ENCODE results near the gene MRM3. TPM values are rescaled to one million over a fixed set of nuclear protein-coding genes. Genes with fewer than 3 reads are reported as not detected.

The MRM3 gene
- 10 to 100 TPM; 18.6 to 29.1 (median 24.8) TPM for total RNA-seq

DNA sequence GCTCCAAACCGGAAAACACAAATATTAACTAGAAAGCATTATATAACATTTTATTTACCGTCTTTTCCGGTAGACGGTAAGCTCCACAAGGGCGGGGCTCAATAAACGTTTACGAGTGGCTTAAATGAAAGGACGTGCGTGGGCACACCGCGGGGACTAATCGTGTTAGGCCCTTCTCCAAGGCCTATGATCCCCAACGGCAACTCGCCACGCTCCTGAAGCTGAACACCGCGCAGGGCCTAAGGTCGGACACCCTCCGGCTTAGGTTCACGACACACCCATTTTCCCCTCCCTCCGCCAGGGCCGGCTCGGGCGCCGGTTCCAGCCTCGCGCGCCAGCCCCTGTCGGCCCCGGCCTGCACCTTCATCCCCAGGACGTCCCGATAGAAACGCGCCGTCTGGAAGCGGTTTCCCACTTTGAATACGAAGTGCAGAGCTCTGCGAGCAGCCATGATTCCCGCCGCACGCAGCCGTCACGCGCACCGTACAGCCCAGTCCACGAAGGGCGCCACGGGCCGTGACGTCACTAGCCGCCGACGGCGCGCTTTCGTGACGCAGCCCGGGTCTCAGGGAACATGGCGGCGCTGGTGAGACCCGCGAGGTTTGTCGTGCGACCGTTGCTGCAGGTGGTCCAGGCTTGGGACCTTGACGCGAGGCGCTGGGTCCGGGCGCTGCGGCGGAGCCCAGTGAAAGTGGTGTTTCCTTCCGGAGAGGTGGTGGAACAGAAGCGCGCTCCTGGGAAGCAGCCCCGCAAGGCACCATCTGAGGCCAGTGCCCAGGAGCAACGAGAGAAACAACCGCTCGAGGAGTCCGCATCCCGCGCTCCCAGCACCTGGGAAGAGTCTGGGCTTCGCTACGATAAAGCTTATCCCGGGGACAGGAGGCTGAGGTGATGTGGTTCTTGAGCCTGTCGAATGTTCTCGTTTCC is at the start of gene MRM3, which contains the start of gene GLOD4:
MRM3 (plus strand) TSS at position 549 of the 927 bp plus-strand sequence; CDS start at position 575, 26 bp downstream.
GLOD4 (minus strand) TSS at position 476 of the 927 bp plus-strand sequence; CDS start at position 451, 25 bp downstream.
- peak; percentile 94 to 95 for DNase-seq (ENCODE audit: low spot score in 2 of 2)
- Histone ChIP-seq H3K9me3 (no peaks in the 10 kb centered on the region), H3K4me3 (peak within 1 kb of the TSS; percentile 61 to 93 (median 89)), H3K36me3 (peaks cover 0 to 31% (median 15%) of the 10 kb centered on the region in 3 donors), H3K27me3 (no peaks in the 10 kb centered on the region), H3K4me1 (peaks cover 0 to 34% (median 16%) of the 10 kb centered on the region in 4 donors), H3K27ac (peak within 1 kb of the TSS; percentile 48 to 93 (median 87))
- 0 to 1% methylated on average over 39 to 69 of the region's 87 CpGs for WGBS, 2 donors
- TF ChIP-seq EP300 (IDR thresholded peaks at IDR 0.05) = peak in 1 of 2 donors; percentile 99
- TF ChIP-seq, protein P1, sequence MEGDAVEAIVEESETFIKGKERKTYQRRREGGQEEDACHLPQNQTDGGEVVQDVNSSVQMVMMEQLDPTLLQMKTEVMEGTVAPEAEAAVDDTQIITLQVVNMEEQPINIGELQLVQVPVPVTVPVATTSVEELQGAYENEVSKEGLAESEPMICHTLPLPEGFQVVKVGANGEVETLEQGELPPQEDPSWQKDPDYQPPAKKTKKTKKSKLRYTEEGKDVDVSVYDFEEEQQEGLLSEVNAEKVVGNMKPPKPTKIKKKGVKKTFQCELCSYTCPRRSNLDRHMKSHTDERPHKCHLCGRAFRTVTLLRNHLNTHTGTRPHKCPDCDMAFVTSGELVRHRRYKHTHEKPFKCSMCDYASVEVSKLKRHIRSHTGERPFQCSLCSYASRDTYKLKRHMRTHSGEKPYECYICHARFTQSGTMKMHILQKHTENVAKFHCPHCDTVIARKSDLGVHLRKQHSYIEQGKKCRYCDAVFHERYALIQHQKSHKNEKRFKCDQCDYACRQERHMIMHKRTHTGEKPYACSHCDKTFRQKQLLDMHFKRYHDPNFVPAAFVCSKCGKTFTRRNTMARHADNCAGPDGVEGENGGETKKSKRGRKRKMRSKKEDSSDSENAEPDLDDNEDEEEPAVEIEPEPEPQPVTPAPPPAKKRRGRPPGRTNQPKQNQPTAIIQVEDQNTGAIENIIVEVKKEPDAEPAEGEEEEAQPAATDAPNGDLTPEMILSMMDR (IDR thresholded peaks at IDR 0.05) = peak in 3 of 5 experiments; percentile 22 to 74 (median 70)
- TF ChIP-seq POLR2A (IDR thresholded peaks at IDR 0.05) = peak; percentile 66 to 77

DNA sequence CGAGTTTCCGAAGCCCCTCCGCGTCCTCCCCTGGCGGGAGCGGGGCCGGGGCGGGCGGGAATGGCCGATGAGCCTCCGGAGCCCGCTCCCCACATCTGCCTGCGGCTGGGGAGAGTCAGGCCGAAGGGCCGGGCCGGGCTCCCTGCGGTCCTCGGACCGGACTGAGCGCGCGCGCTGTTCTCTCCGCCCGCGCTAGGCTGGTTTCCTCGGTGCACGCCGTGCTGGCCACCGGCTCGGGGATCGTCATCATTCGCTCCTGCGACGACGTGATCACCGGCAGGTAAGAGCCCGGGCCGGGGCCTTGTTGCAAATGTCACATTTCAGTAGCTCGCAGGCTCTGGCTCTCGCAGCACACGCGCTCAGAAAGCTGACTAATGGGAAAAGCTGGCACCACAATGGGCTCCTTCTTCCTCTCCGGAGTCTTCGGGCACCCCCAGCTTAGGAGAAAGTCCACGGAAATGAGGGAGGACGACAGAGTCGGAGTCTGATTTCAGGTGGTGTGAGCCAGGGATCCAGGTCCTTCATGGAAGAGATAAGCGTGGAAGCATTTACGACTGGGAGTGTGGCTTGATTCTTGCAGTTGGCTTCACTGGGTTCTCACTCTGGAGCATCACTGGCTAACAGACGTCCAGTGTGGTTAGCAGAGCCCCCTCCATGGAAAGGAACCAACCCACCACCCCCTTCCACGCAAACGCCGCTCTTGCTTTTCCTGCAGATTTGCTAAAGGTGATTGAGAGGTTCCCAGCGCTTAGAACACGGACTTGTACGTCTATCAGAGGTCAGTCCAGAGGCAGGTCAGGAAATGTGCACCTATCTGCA is 49.0 kb upstream of the MRM3 start:
- no peak for DNase-seq (ENCODE audit: low spot score in 2 of 2)
- Histone ChIP-seq H3K4me1 (peaks cover 0 to 19% (median 6%) of the 10 kb centered on the region in 4 donors), H3K9me3 (no peaks in the 10 kb centered on the region), H3K27ac (peak overlapping the region; percentile 55 to 93 (median 78)), H3K4me3 (peak overlapping the region; percentile 52 to 96 (median 58)), H3K36me3 (peaks cover 0 to 4% (median 0%) of the 10 kb centered on the region in 3 donors), H3K27me3 (no peaks in the 10 kb centered on the region)
- TF ChIP-seq EP300 (IDR thresholded peaks at IDR 0.05) = no peak
- TF ChIP-seq, protein P1 (IDR thresholded peaks at IDR 0.05) = peak in 1 of 5 experiments; percentile 5
- no peak for TF ChIP-seq POLR2A (IDR thresholded peaks at IDR 0.05)
- WGBS, 2 donors = 13 to 19% methylated on average over 13 to 34 of the region's 57 CpGs

DNA sequence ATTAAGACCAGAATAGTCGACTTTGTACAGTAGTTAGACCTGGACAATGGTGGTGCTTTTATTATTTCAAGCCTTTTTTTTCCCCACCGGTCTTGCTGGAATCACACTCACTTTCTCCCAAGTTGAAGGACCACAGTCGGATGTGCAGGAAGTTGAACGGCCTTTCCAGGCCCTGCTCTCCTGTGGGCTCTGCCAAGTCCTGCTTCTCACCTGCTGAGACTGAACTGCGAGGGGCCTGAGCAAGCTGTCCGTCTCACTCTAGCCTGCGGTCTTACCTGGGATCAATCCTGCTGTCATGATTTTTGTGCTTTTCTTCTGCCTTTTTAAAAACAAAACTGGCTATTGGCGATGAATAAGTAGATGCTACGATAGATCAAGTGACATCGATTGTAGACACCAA is 48.4 kb upstream of the MRM3 start:
- Histone ChIP-seq H3K36me3 (peaks cover 0 to 10% (median 0%) of the 10 kb centered on the region in 3 donors), H3K27me3 (no peaks in the 10 kb centered on the region), H3K9me3 (no peaks in the 10 kb centered on the region), H3K4me1 (peaks cover 0 to 19% (median 6%) of the 10 kb centered on the region in 4 donors), H3K27ac (peak overlapping the region in 1 of 4 donors; percentile 93), H3K4me3 (peak overlapping the region in 2 of 4 donors; percentile 58 to 96)
- TF ChIP-seq EP300 (IDR thresholded peaks at IDR 0.05) (no peak), POLR2A (IDR thresholded peaks at IDR 0.05) (no peak)
- TF ChIP-seq, protein P1 (IDR thresholded peaks at IDR 0.05) = no peak
- 71 to 76% methylated on average over 10 of the region's 10 CpGs for WGBS, 2 donors
- no peak for DNase-seq (ENCODE audit: low spot score in 2 of 2)

DNA sequence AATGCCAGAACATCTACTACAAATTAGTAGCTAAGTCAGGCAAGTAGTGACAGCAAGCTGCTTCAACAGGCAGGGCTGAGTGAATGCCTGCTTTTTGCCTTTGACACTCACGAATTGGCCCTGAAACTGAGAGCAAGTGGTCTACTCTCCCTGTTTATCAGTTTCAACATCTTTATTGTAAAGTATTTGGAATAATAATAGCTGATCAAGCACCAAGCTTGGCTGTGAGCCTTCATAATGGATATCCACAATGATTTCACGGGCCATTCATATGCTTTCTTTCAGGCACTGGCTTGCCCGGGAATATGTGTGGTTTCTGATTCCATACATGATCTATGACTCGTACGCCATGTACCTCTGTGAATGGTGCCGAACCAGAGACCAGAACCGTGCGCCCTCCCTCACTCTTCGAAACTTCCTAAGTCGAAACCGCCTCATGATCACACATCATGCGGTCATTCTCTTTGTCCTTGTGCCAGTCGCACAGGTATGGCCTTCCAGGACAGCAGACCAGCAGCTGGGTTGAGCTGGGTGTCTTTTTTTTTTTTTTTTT is 44.5 kb upstream of the MRM3 start:
- Histone ChIP-seq H3K27me3 (no peaks in the 10 kb centered on the region), H3K27ac (no peak overlapping the region), H3K4me1 (peaks cover 0 to 17% (median 3%) of the 10 kb centered on the region in 4 donors), H3K9me3 (no peaks in the 10 kb centered on the region), H3K4me3 (no peak overlapping the region), H3K36me3 (peaks cover 0 to 48% (median 0%) of the 10 kb centered on the region in 3 donors)
- DNase-seq (ENCODE audit: low spot score in 2 of 2) = no peak
- TF ChIP-seq, protein P1 (IDR thresholded peaks at IDR 0.05) = no peak
- TF ChIP-seq POLR2A (IDR thresholded peaks at IDR 0.05) = no peak
- no peak for TF ChIP-seq EP300 (IDR thresholded peaks at IDR 0.05)
- WGBS, 2 donors = 93 to 95% methylated on average over 13 of the region's 13 CpGs
